GM18526 (cell line): ENCODE data around the gene SLMAP.

Source experiments
- POLR2A ChIP-seq: IDR thresholded peaks from 3 replicates; pipeline ENCODE4 v1.6.1; 2011; ENCODE audit not compliant: insufficient read length; ENCODE audit errors: extremely low read depth

SLMAP gene

DNA sequence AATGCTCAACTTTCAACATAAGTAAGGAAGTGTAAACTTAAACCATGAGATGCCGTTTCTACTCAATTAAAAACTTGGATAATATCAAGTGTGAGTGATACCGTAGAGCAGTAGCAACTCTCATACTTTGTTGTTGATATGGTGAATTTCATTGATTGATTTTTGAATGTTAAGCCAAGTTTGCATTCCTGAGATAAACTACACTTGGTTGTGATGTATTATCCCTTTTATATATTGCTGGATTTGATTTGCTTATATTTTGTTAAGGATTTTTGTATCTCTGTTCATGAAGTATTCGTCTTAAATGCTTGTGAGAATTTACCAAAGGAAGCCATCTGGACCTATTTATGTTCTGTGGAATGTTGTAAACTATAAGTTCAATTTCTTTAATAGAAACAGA lies 21.7 kb downstream of the SLMAP start:
- no peak for TF ChIP-seq POLR2A

DNA sequence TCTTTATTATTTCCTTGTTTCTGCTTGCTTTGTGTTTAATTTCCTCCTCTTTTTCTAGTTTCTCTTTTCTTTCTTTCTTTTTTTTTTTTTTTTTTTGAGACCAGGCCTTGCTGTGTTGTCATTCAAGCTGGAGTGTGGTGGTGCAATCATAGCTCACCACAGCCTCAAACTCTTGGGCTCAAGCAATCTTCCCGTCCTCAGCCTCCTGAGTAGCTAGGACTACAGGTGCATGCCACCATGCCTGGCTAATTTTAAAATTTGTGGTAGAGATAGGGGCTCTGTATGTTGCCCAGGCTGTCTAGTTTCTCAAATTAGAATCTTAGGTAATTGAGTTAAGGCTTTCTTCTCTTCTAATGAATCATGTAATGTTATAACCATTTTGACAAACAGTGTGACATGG lies 22.4 kb downstream of the SLMAP start:
- TF ChIP-seq POLR2A, result no peak

DNA sequence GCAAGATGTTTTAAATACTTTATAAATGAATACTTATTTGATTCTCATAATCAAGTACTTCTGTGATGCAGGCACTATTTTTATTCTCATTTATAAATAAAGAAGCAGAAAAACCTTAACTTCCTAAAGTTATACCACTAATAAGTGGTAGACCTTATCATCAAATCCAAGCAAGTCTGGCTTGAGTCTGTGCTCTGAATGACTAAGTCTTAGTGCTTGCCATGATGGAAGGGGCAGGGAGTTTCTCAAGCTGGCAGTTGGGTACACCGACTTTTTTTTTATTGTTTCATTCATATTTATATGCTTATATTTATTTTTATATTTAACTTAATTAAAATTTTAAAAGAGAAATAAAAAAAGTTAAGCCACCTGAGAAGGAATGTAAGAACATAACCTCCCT lies 23.6 kb downstream of the SLMAP start:
- TF ChIP-seq POLR2A, result no peak

DNA sequence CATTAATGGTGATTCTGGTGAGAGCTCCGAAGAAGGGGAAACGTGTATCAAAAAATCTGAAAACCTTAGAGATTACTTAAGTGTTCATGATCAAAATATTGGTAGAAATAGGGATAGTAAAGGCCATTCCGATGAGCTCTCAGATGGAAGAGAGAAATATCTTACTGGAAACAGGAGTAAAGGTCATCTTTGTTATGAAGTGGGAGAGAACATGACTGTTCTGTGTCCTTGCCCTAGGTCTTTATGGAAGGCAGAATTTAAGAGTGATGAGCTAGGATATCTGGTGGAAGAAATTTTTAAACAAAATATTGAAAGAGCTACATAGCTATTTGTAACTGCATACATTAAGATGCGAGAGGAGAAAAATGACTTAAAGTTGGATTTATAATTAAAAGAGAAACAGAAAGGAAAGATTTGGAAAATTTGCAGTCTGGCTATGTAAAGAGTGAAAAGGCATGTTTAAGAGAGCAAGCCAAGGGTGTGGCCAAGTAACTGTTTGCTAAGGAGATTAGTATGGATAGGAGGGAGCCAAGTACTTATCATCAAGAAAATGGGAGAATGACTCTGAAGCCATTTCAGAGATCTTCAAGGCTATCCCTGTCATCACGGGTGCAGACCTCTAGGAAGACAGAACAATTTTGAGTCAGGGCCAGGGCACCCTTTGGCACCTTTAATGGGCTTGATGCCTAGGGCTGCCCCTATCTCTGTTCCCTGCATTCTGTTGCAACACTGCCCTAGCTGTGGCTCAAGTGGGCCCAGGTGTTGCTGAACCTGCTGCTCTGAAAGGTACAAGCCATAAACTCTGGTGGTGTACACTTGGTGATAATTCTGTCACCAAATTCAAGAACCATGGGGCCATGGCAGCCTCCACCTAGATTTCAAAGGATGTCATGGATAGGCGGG lies 27.3 kb downstream of the SLMAP start:
- TF ChIP-seq POLR2A, result no peak

DNA sequence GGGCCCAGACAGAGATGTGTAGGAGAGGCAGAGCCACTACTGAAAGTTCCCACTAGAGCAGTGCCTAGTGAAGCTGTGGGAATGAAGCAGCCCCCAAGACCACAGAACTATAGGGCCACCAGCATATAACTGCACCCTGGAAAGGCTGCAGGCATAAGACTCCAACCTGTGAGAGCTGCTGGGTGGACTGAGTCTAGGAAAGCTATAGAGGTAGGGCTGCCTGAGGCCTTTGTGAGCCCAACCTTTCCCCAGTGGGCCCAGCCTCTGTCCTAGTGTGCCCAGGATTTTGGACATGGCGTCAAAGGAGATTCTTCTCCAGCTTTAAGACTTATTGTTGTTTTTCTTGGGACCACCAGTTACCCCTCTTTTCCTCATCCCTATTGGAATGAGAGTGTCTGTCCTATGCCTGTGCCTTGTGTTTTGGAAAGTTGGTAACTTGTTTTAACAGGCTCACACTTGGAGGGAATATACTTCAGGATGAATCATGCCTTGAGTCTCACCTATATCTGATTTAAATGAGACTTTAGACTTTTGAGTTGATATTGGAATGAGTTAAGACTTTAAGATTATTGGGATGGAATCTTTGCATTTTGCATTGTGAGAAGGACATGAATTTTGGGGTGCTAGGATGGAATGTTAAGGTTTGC lies 28.1 kb downstream of the SLMAP start:
- TF ChIP-seq POLR2A, result no peak

DNA sequence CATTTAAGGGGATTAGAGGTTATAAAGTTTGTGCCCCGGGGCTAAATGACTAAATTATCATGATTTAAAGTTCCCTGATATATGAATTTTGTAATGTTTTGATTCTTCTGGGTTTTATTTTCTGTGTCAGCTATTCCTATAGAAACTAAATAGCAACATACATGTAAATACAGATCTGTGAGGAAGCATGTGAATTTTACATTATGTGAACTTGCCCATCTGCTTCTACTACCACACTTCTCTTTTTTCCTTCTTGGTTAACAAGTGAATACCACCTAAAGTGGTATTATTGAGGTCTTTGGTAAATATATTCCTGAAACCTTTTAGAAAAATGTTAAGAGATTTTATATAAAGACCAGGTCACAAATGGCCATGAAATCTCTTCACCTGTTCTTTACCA lies 29.3 kb downstream of the SLMAP start:
- no peak for TF ChIP-seq POLR2A

DNA sequence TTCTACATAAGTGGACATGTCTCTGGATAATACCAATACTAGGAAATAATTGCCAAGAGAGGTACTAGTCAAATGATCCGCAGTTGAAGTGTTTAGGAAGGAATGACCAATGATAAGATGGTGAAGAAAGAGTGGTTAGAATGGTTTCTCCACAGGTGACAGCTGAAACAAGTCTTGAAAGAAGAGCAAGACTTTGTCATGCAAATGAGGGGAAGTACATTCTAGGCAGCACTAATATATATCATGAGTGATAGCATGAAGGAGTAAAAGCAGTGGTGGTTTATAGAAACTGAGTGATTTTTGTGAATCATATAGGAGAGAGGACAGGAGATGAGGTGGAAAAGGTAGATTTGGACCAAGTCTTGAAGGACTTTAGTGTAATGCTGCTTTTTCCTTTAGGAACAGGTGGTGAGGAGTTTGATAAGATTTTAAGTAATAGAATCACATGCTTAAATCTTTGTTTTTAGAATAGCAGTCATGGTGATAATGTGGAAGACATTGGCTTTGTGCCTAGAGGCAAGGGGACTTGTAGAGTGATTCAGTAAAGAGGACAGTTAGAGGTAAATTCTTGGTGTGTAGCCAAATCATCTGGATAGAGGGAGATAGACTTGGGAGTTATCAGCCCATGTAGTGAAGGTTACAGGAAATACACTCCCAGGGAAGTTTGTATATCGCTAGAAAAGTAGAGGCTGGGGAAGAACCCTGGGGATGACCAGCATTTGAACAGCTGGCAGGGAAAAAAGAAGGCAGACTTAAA lies 31.9 kb downstream of the SLMAP start:
- no peak for TF ChIP-seq POLR2A

DNA sequence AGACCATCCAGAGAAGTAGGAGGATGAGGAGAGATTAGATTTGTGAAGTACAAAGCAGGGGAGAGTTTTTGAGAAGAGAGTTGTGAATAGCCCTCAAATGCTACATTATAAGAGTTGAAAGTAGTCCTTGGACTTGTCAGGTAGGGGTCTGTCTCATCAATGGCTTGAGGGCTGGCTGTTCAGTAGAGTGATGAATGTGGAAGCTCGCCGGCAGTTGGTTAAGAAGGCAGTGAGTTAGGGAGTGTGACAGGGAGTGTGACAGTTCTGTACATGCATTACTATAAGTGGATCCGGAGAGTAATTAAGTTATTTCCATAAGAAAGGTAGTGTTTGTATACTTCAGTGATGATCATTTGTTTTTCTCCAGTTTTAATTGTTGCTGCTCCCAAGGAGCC lies 32.5 kb downstream of the SLMAP start:
- TF ChIP-seq POLR2A, result no peak

DNA sequence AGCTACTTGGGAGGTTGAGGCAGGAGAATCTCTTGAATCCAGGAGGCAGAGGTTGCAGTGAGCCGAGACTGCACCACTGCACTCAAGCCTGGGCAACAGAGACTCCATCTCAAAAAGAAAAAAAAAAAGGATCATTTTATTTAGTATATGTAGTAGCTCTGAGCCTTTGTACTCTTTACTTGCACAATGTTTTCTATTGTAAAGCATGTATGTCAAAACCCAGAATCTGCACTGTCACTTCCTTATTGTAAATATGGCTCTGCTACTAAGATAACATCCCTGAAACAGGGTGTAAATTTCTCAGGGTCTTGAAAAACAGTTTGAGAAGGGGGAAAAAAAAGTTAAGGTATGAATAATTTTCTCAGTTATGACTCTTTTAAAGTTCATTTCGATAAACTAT lies 35.1 kb downstream of the SLMAP start:
- no peak for TF ChIP-seq POLR2A

DNA sequence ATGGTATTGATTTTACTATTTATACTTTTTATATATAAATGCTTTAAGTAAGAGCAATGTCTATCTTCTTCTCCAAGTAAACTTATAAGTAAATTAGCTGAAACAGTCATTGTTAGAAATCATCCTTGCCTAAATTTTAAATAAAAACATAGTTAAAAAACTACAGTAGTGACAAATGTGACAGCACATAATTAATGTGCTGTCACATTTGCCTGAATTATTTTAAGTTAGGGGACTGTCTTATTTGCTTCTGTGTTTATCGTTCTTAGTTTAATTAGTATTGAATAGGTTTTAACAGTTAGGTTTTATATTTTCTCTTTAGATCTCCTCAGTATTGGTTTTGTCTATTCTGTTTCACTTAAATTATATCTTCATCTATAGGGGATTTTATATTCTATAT lies 36.1 kb downstream of the SLMAP start:
- no peak for TF ChIP-seq POLR2A

DNA sequence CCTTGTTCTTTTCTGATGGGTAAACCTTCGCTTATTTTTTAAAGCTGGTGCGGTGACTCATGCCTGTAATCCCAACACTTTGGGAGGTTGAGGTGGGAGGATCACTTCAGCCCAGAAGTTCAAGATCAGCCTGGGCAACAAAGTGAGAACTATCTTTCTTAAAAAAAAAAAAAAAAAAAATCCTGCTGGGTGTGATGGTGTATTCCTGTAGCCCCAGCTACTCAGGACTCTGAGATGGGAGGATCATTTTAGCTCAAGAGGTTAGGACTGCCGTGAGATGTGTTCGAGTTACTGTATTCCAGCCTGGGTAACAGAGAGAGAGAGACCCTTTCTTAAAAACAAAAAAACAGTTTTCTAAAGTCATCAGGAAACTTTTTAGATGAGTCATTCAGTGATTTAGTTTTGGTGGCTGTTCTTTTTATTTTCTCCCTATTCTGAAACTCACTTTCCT lies 37.7 kb downstream of the SLMAP start:
- no peak for TF ChIP-seq POLR2A

DNA sequence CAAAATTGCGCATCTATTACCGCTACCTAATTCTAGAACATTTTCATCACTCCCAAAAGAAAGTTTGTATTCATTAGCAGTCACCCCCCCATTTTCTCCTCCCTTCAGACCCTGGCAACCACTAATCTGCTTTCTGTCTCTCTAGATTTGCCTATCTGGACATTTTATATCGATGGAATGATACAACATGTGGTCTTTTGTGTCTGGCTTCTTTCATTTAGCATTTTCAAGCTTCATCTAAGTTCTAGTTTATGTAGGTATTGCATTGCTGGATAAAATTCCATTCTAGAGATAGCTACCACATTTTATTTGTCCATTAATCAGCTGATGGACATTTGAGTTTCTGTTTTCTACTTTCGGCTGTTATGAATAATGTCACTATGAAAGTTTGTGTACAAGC lies 38.4 kb downstream of the SLMAP start:
- no peak for TF ChIP-seq POLR2A

DNA sequence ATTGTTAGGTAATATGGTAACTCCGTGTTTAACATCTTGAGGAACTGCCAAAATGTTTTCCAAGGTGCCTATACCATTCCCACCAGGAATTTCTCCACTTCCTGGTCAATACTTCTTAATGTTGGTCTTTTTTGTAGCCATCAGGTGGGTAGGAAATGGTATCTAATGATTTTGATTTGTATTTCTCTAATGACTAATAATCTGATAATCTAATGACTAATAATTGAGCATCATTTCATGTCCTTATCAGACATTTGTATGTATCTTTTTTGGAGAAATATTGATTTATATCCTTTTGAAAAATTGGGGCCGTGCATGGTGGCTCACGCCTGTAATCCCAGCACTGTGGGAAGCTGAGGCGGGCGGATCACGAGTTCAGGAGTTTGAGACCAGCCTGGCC lies 38.8 kb downstream of the SLMAP start:
- no peak for TF ChIP-seq POLR2A

DNA sequence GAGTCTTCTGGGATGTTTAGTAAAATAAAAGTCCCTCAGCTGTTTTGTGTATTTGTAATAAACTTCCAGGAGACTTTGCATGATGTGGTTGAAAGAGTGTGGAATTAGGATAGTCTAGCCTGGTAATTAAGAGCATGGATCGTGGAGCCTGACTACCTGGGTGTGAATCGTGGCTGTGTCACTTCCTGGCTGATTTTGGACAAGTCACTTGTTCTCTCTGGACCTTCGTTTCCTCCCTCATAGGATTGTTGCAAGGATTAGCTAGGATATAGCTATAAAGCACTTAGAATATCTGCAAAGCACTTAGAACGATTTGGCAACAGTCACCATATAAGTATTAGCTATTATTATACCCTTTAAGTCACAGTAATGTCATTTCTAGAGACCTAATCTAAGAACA lies 40.2 kb downstream of the SLMAP start:
- TF ChIP-seq POLR2A, result no peak

DNA sequence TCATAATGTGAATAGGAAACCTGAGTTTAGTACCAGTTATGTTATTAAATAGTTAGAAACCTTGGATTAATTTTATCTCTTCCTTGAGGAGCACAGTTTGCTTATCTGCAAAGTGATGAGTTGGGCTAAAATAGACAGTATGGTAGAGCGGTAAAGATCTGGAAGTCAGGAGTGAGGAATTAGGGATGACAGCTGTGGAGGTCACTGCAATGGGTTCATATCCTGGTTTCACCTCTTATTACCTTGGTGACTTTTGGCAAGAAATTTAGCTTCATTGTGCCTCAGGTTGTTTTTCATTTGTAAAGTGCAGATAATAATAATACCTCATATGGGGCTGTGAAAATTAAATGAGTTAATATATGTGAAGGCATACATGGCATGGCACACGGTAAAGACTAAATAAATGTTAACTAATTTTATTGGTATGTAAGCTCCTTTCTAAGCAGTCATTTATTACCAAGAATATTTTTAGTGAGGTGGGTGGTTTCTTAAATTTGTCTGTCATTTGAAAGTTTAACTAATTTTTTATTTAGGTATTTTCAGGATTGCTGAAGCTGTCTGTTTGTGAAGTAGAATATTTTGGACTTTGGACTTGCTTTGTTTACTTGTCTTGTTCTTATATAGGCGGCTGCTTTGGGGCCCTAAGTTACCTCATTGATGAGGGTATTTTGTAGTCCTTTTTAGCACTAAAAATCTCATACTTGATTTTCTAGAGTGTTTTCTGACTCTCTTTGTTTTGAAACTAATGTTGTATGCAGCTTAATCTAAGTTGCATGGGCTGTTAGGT lies 41.8 kb downstream of the SLMAP start:
- TF ChIP-seq POLR2A, result no peak
